HepG2 (cell line): ENCODE data around the gene MICALL2. TPM values are rescaled to one million over a fixed set of nuclear protein-coding genes. Genes with fewer than 3 reads are reported as not detected.

ENCODE experiments used
- ATAC-seq: fragments of 200-7000 bp; cut with Tn5 transposase; 3 replicates; pipeline ENCODE4 v1.9.1; 2020; ENCODE audit warnings: mild to moderate bottlenecking, moderate library complexity
- BruUV-seq: library from RNA; stranded (reverse); fragments of 400-500 nt; replicated peaks from 2 replicates; lab custom pipeline; 2021; lab: Mats Ljungman, UMichigan
- CTCF ChIA-PET: fragments of 300-600 bp; formaldehyde crosslinking; extraction: SDS; loops from one replicate; lab custom pipeline; 2021; ENCODE audit warnings: low total read pairs, inconsistent platforms, low intra/inter-chr PET ratio; lab: Yijun Ruan, JAX
- POLR2A ChIA-PET: fragments of 350-600 bp; sonication (Branson Sonifier 250); formaldehyde crosslinking; loops from one replicate; lab custom pipeline; 2020; ENCODE audit warnings: antibody characterized with exemption, inconsistent platforms; lab: Yijun Ruan, JAX
- DNase-seq: peaks from one replicate; pipeline ENCODE4 v3.0.0-alpha.2; 2015; ENCODE audit warnings: low spot score
- FAIRE-seq: peaks from 3 replicates; lab custom pipeline; 2011; peaks lifted over from hg19 to GRCh38; lab: Jason Lieb, UNC
- H2AFZ ChIP-seq: one replicate; pipeline ENCODE4 v1.6.1; 2011; ENCODE audit warnings: low read length, inconsistent platforms
- H3K27ac ChIP-seq: fragments of 300-600 bp; 3 replicates; pipeline ENCODE4 v1.8.0; 2011; ENCODE audit warnings: mixed run types, mild to moderate bottlenecking, mixed read lengths, low read length, inconsistent platforms; ENCODE audit not compliant: insufficient read depth; ENCODE audit errors: extremely low read length
- H3K27me3 ChIP-seq, 2 experiments: fragments of 200-600 bp in 1 of 2; 2 replicates in 1 of 2; 3 replicates in 1 of 2; pipeline versions ENCODE4 v1.6.0 to v1.8.0; 2011; ENCODE audit warnings: low read length in 2 of 2, mild to moderate bottlenecking in 2 of 2, moderate library complexity in 2 of 2, inconsistent platforms in 1 of 2; ENCODE audit not compliant: insufficient read depth in 2 of 2, control insufficient read depth in 1 of 2
- H3K36me3 ChIP-seq, 2 experiments: fragments of 200-600 bp in 1 of 2; replicated peaks in 1 of 2; 2 replicates in 1 of 2; 3 replicates in 1 of 2; pipeline versions ENCODE4 v1.5.1 to v1.8.0; 2011; ENCODE audit warnings: low read length in 2 of 2, inconsistent platforms in 1 of 2; ENCODE audit not compliant: insufficient read depth in 2 of 2, control insufficient read depth in 1 of 2
- H3K4me1 ChIP-seq: 2 replicates; pipeline ENCODE4 v1.5.1; 2012; ENCODE audit warnings: low read length, inconsistent platforms; ENCODE audit not compliant: insufficient read depth
- H3K4me2 ChIP-seq: 2 replicates; pipeline ENCODE4 v1.6.0; 2011; ENCODE audit warnings: low read depth, low read length, inconsistent platforms
- H3K4me3 ChIP-seq, 3 experiments: fragments of 200-600 bp in 1 of 3; sonication (generic), shearing (Covaris generic) in 1 of 3; replicated peaks in 1 of 3; 2 replicates each; pipeline ENCODE4 v1.5.1; 2011 to 2016; ENCODE audit warnings: low read length in 3 of 3, inconsistent platforms in 2 of 3, low read depth in 2 of 3, mild to moderate bottlenecking in 2 of 3, control low read depth in 1 of 3, mixed read lengths in 1 of 3; ENCODE audit not compliant: insufficient read depth in 1 of 3
- H3K79me2 ChIP-seq: one replicate; pipeline ENCODE4 v1.6.1; 2011; ENCODE audit warnings: low read length, inconsistent platforms; ENCODE audit not compliant: insufficient read depth
- H3K9ac ChIP-seq: 2 replicates; pipeline ENCODE4 v1.6.0; 2011; ENCODE audit warnings: mild to moderate bottlenecking, low read depth, low read length, inconsistent platforms; ENCODE audit not compliant: insufficient read depth
- H3K9me3 ChIP-seq: 2 replicates; pipeline ENCODE4 v1.5.1; 2012; ENCODE audit warnings: mild to moderate bottlenecking, low read length
- H4K20me1 ChIP-seq: 2 replicates; pipeline ENCODE4 v1.6.0; 2011; ENCODE audit warnings: inconsistent platforms, mild to moderate bottlenecking, low read length, moderate library complexity; ENCODE audit not compliant: insufficient read depth
- ATAD3A ChIP-seq: sonication (generic); formaldehyde crosslinking; IDR thresholded peaks from 2 replicates; pipeline ENCODE4 v1.4.0; 2020; ENCODE audit warnings: missing genetic modification reagents
- CCAR2 ChIP-seq: fragments of 200-400 bp; formaldehyde crosslinking; optimal IDR thresholded peaks from 2 replicates; pipeline ENCODE3; 2018; ENCODE audit warnings: low read depth, mild to moderate bottlenecking, low read length, moderate library complexity
- CEBPB ChIP-seq: IDR thresholded peaks from 2 replicates; pipeline ENCODE4 v1.6.1; 2011; ENCODE audit warnings: low read depth, low read length, improper control_type of control experiment, borderline replicate concordance
- ETV6 ChIP-seq: sonication (generic); formaldehyde crosslinking; conservative IDR thresholded peaks from 2 replicates; pipeline ENCODE4 v1.4.0; 2020; ENCODE audit warnings: missing genetic modification reagents
- GATAD2A ChIP-seq: IDR thresholded peaks from 2 replicates; pipeline ENCODE4 v1.6.1; 2016
- KLF16 ChIP-seq, 2 experiments: sonication (generic) in 1 of 2; formaldehyde crosslinking in 1 of 2; IDR thresholded peaks; 2 replicates each; pipeline versions ENCODE4 v1.6.1 to v1.8.0; 2016 to 2023; ENCODE audit warnings: missing genetic modification reagents in 2 of 2, missing compliant biosample characterization in 1 of 2
- MAFF ChIP-seq: IDR thresholded peaks from 2 replicates; pipeline ENCODE4 v1.6.1; 2011; ENCODE audit warnings: low read depth, low read length, improper control_type of control experiment
- MAFK ChIP-seq, 2 experiments: IDR thresholded peaks in 1 of 2; conservative IDR thresholded peaks in 1 of 2; 2 replicates each; pipeline ENCODE4 v1.6.1; 2011; ENCODE audit warnings: improper control_type of control experiment in 2 of 2, low read length in 2 of 2
- NFIC ChIP-seq: IDR thresholded peaks from 2 replicates; pipeline ENCODE4 v1.6.1; 2012; ENCODE audit warnings: mild to moderate bottlenecking, low read length, inconsistent platforms
- RCOR2 ChIP-seq: IDR thresholded peaks from 2 replicates; pipeline ENCODE4 v1.6.1; 2016; ENCODE audit warnings: missing biosample characterization, missing genetic modification reagents
- SNAPC2 ChIP-seq: sonication (generic); formaldehyde crosslinking; IDR thresholded peaks from 2 replicates; pipeline ENCODE4 v1.8.1; 2022; ENCODE audit warnings: mild to moderate bottlenecking, missing genetic modification reagents
- TOPORS ChIP-seq: sonication (generic); formaldehyde crosslinking; IDR thresholded peaks from 2 replicates; pipeline ENCODE4 v1.8.0; 2023; ENCODE audit warnings: mild to moderate bottlenecking, missing genetic modification reagents
- ZMYM3 ChIP-seq: sonication (generic); formaldehyde crosslinking; IDR thresholded peaks from 2 replicates; pipeline ENCODE4 v1.5.1; 2020; ENCODE audit warnings: mild to moderate bottlenecking, missing genetic modification reagents
- ZNF12 ChIP-seq: sonication (generic); formaldehyde crosslinking; IDR thresholded peaks from 2 replicates; pipeline ENCODE4 v1.5.0; 2020; ENCODE audit warnings: missing genetic modification reagents
- ZNF274 ChIP-seq: sonication (generic); formaldehyde crosslinking; IDR thresholded peaks from 2 replicates; pipeline ENCODE4 v1.5.1; 2020; ENCODE audit warnings: mild to moderate bottlenecking, missing genetic modification reagents
- WGBS: methylation state at CpG from one replicate; pipeline ENCODE4 v1.1.6; 2017; ENCODE audit warnings: low lambda C conversion rate; 5-methylcytosine and 5-hydroxymethylcytosine counted together
- in situ Hi-C: cut with HindIII; loops from 2 replicates; pipeline ENCODE4 v1.10.0; 2017; ENCODE audit warnings: low pct_unique_long_range_greater_than_20kb; ENCODE audit not compliant: extremely low pct_ligation_motif_present
- intact Hi-C: fragments of 100-400 bp; cut with micrococcal nuclease; formaldehyde crosslinking; loops from one replicate; pipeline ENCODE4 v1.10.0; 2022; ENCODE audit not compliant: unreplicated experiment
- polyA plus RNA-seq, 8 experiments: library from polyadenylated mRNA; depleted of rRNA in 3 of 8; stranded (reverse) in 7 of 8; unstranded in 1 of 8; fragments of >200 nt; fragmentation: Illumina TruSeq in 4 of 8; extraction: Trizol in 4 of 8; gene quantifications; 2 replicates each; pipeline versions ENCODE4 v1.2.1 to v1.2.3, GENCODE V29; 2011 to 2016; ENCODE audit warnings: low read depth in 4 of 8, missing spikeins in 1 of 8, mixed read lengths in 1 of 8; ENCODE audit not compliant: insufficient read depth in 1 of 8
- total RNA-seq, 5 experiments: library from RNA; depleted of rRNA; stranded (reverse); fragments of >200 nt; fragmentation: Illumina TruSeq; extraction: Trizol; gene quantifications; 2 replicates each; pipeline ENCODE4 v1.2.3, GENCODE V29; 2016; ENCODE audit warnings: low read depth in 1 of 5
- TF ChIP-seq, protein P1 (sequence below): sonication (generic); formaldehyde crosslinking; IDR thresholded peaks from 2 replicates; pipeline ENCODE4 v1.4.0; 2020; ENCODE audit warnings: missing genetic modification reagents, borderline replicate concordance
- TF ChIP-seq, protein P2 (sequence below): sonication (generic); formaldehyde crosslinking; IDR thresholded peaks from 2 replicates; pipeline ENCODE4 v1.4.0; 2020; ENCODE audit warnings: mild to moderate bottlenecking, missing genetic modification reagents
- TF ChIP-seq, protein P3 (sequence below): sonication (generic); formaldehyde crosslinking; IDR thresholded peaks from 2 replicates; pipeline ENCODE4 v1.4.0; 2020; ENCODE audit warnings: mild to moderate bottlenecking, missing genetic modification reagents

Gene MICALL2
- total and polyA plus RNA-seq, 2 of the 13 experiments (the other 11 are each of a cell fraction or from before 2014, with no cell fraction given), result 5.8 to 12.4 TPM

GRCh38 chr7:1397491-1398327 lies 61.6 kb downstream of the MICALL2 start:
- no peak overlapping the region for H3K4me3 ChIP-seq
- no TSS peak for BruUV-seq
- H3K36me3 ChIP-seq, result no peaks in the 10 kb centered on the region
- in situ Hi-C loops (loop anchor here (10.0 kb wide), 1 partner anchor 173 kb away; no protein-coding TSS in a partner anchor), intact Hi-C loops (no loop called here)
- ATAC-seq (no peak), FAIRE-seq (no peak), DNase-seq (no peak)
- ChIA-PET CTCF (no interaction called here), POLR2A (no interaction called here)
- no peaks in the 10 kb centered on the region for H4K20me1 ChIP-seq
- H3K4me2 ChIP-seq, result no peak overlapping the region
- H3K9me3 ChIP-seq, result no peaks in the 10 kb centered on the region; the same call in 1 of the 2 replicates
- H3K27ac ChIP-seq, result no peak overlapping the region
- 4% methylated on average over 12 of the region's 12 CpGs for WGBS
- no peak overlapping the region for H2AFZ ChIP-seq
- peaks cover 13 to 77% of the 10 kb centered on the region in 2 experiments; a peak in 4 of 5 replicates for H3K27me3 ChIP-seq
- H3K79me2 ChIP-seq, result no peaks in the 10 kb centered on the region
- no peak overlapping the region for H3K9ac ChIP-seq
- H3K4me1 ChIP-seq, result peaks cover 6% of the 10 kb centered on the region; the same call in 1 of the 2 replicates
- no peak for TF ChIP-seq KLF16 (CRISPR knock-in tag; IDR thresholded peaks at IDR 0.05)
- TF ChIP-seq, protein P1, sequence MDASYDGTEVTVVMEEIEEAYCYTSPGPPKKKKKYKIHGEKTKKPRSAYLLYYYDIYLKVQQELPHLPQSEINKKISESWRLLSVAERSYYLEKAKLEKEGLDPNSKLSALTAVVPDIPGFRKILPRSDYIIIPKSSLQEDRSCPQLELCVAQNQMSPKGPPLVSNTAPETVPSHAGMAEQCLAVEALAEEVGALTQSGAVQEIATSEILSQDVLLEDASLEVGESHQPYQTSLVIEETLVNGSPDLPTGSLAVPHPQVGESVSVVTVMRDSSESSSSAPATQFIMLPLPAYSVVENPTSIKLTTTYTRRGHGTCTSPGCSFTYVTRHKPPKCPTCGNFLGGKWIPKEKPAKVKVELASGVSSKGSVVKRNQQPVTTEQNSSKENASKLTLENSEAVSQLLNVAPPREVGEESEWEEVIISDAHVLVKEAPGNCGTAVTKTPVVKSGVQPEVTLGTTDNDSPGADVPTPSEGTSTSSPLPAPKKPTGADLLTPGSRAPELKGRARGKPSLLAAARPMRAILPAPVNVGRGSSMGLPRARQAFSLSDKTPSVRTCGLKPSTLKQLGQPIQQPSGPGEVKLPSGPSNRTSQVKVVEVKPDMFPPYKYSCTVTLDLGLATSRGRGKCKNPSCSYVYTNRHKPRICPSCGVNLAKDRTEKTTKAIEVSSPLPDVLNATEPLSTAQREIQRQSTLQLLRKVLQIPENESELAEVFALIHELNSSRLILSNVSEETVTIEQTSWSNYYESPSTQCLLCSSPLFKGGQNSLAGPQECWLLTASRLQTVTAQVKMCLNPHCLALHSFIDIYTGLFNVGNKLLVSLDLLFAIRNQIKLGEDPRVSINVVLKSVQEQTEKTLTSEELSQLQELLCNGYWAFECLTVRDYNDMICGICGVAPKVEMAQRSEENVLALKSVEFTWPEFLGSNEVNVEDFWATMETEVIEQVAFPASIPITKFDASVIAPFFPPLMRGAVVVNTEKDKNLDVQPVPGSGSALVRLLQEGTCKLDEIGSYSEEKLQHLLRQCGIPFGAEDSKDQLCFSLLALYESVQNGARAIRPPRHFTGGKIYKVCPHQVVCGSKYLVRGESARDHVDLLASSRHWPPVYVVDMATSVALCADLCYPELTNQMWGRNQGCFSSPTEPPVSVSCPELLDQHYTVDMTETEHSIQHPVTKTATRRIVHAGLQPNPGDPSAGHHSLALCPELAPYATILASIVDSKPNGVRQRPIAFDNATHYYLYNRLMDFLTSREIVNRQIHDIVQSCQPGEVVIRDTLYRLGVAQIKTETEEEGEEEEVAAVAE, result no peak
- no peak for TF ChIP-seq ZMYM3 (CRISPR knock-in tag)
- peak; percentile 63 for TF ChIP-seq ZNF12 (CRISPR knock-in tag)
- no peak for TF ChIP-seq CCAR2
- no peak for TF ChIP-seq SNAPC2 (CRISPR knock-in tag)
- no peak for TF ChIP-seq TOPORS
- TF ChIP-seq ATAD3A (CRISPR knock-in tag), result no peak
- TF ChIP-seq, protein P2, sequence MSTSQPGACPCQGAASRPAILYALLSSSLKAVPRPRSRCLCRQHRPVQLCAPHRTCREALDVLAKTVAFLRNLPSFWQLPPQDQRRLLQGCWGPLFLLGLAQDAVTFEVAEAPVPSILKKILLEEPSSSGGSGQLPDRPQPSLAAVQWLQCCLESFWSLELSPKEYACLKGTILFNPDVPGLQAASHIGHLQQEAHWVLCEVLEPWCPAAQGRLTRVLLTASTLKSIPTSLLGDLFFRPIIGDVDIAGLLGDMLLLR (CRISPR knock-in tag), result no peak
- TF ChIP-seq MAFF, result peak; percentile 61
- no peak for TF ChIP-seq ZNF274 (CRISPR knock-in tag)
- TF ChIP-seq, protein P3, sequence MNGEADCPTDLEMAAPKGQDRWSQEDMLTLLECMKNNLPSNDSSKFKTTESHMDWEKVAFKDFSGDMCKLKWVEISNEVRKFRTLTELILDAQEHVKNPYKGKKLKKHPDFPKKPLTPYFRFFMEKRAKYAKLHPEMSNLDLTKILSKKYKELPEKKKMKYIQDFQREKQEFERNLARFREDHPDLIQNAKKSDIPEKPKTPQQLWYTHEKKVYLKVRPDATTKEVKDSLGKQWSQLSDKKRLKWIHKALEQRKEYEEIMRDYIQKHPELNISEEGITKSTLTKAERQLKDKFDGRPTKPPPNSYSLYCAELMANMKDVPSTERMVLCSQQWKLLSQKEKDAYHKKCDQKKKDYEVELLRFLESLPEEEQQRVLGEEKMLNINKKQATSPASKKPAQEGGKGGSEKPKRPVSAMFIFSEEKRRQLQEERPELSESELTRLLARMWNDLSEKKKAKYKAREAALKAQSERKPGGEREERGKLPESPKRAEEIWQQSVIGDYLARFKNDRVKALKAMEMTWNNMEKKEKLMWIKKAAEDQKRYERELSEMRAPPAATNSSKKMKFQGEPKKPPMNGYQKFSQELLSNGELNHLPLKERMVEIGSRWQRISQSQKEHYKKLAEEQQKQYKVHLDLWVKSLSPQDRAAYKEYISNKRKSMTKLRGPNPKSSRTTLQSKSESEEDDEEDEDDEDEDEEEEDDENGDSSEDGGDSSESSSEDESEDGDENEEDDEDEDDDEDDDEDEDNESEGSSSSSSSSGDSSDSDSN (CRISPR knock-in tag), result no peak
- TF ChIP-seq ETV6, result no peak
- peak; percentile 59 to 73; a peak in 3 of 4 replicates for TF ChIP-seq MAFK (conservative IDR thresholded peaks at IDR 0.05 in 1 of 2, IDR thresholded peaks at IDR 0.05 in 1 of 2; ENCODE audit: low read length in 2 of 2)
- 0 out of 2 replicates have a peak, but pooled peaks have one; percentile 0 for TF ChIP-seq CEBPB
- no peak for TF ChIP-seq GATAD2A (CRISPR knock-in tag)
- TF ChIP-seq NFIC, result no peak
- TF ChIP-seq RCOR2, result no peak
